ENCODE results near the gene APC2. TPM values are rescaled to one million over a fixed set of nuclear protein-coding genes. Genes with fewer than 3 reads are reported as not detected.
A peak's percentile ranks its signal among the peaks of the same experiment; 100 is the strongest.

APC2 gene
- total and polyA plus RNA-seq, 8 donors: 0.06 to 1.4 (median 0.68) TPM

GRCh38 chr19:1510807-1511206 lies 60.9 kb downstream of the APC2 start:
- intact Hi-C loops (cut with DNase I): no loop called here
- DNase-seq: no peak
- Histone ChIP-seq H3K4me3 (no peak overlapping the region), H3K27ac (no peak overlapping the region), H3K27me3 (peaks cover 13 to 78% of the 10 kb centered on the region in 2 donors), H3K4me1 (peaks cover 7 to 22% of the 10 kb centered on the region in 2 donors), H3K36me3 (no peaks in the 10 kb centered on the region), H3K9me3 (no peaks in the 10 kb centered on the region)
- TF ChIP-seq CTCF (IDR thresholded peaks at IDR 0.05): no peak
- ATAC-seq: no peak

DNA sequence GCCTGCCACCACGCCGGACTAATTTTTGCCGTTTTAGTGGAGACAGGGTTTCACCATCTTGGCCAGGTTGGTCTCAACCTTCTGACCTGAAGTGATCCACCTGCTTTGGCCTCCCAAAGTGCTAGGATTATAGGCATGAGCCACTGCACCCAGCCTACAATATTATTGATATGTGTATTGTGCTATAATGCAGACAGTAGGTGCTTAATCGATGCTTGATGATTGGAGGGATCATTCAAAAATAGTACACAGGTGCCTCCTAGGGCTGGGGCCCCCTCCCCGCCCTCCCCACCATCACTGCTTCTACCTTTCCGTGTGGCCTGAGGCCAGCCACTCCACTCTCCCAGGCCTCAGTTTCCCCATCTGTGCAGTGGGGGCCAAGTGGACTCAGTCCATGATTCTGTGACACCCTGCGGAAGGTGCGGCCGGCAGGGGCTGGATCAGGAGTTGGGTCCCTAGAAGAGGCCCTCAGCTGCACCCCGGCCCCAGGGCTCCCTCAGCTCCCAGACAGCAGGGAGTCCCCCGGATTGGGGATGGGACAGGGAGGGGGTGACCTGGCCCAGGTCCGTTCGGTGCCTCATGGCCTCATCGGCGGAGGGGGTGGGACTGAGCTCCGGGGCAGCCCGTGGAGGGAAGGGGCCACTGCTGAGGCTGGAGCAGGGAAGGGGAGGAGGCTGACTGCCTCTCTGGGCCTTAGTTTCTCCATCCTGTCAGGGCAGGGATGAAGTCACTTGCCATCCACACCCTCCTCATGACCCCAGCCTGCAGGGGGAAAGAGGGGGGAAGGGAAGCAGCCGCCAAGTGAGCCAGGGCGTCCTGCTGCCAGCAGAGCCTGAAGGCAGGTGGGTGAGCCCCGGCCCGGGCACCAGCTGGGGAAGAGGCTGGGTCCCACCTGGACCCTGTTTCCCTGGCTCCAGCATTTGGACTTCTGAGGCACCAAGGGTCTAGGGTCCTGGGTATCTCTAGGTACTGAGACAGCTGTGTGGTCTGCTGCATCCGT lies 61.7 kb downstream of the APC2 start:
- Histone ChIP-seq H3K4me1 (peaks cover 7 to 22% of the 10 kb centered on the region in 2 donors), H3K27me3 (peaks cover 13 to 81% of the 10 kb centered on the region in 2 donors), H3K9me3 (no peaks in the 10 kb centered on the region), H3K27ac (no peak overlapping the region), H3K4me3 (no peak overlapping the region), H3K36me3 (no peaks in the 10 kb centered on the region)
- intact Hi-C loops (cut with DNase I): no loop called here
- no peak for TF ChIP-seq CTCF (IDR thresholded peaks at IDR 0.05)
- ATAC-seq (no peak), DNase-seq (peak in 1 of 4 donors; percentile 76)

GRCh38 chr19:1512671-1513498 lies 63.0 kb downstream of the APC2 start, which contains the start of gene ADAMTSL5:
Gene ADAMTSL5, minus strand, starts transcription at chr19:1513019. Its CDS starts 2,076 bp downstream, at chr19:1510943.
- TF ChIP-seq CTCF (IDR thresholded peaks at IDR 0.05): no peak
- H3K27ac ChIP-seq: no peak within 1 kb of the TSS
- peaks cover 7 to 16% of the 10 kb centered on the region in 2 donors for H3K4me1 ChIP-seq
- H3K36me3 ChIP-seq: no peaks in the 10 kb centered on the region
- ATAC-seq (peak; percentile 68), DNase-seq (peak in 2 of 4 donors; percentile 23 to 85)
- H3K4me3 ChIP-seq: peak within 1 kb of the TSS; percentile 30 to 32
- H3K27me3 ChIP-seq: peaks cover 13 to 94% of the 10 kb centered on the region in 2 donors
- intact Hi-C loops (cut with DNase I): no loop called here
- H3K9me3 ChIP-seq: no peaks in the 10 kb centered on the region

- Histone ChIP-seq H3K27ac (no peak overlapping the region), H3K4me1 (peaks cover 7 to 14% of the 10 kb centered on the region in 2 donors), H3K4me3 (peak overlapping the region; percentile 30 to 32), H3K36me3 (no peaks in the 10 kb centered on the region), H3K9me3 (no peaks in the 10 kb centered on the region), H3K27me3 (peaks cover 13 to 97% of the 10 kb centered on the region in 2 donors)
- ATAC-seq (peak; percentile 72), DNase-seq (peak in 2 of 4 donors; percentile 40 to 92)
- intact Hi-C loops (cut with DNase I): no loop called here
- peak; percentile 34 to 69 for TF ChIP-seq CTCF (IDR thresholded peaks at IDR 0.05)
Measured at GRCh38 chr19:1513499-1514294, 63.8 kb downstream of the APC2 start.
